SK-N-SH treated with all-trans-retinoic acid at 6 μM for 48 hours (cell line): ENCODE data around the gene CLSTN3.

Source experiments
- ARNTL ChIP-seq: fragments of 450-650 bp; formaldehyde crosslinking; IDR thresholded peaks from 2 replicates; pipeline ENCODE4 v1.5.0; 2020; ENCODE audit warnings: low read depth, mild to moderate bottlenecking, moderate library complexity, borderline replicate concordance
- GLIS3 ChIP-seq: fragments of 250-450 bp; sonication (Bioruptor Pico); IDR thresholded peaks from 2 replicates; pipeline ENCODE4 v1.5.0; 2020; ENCODE audit warnings: mild to moderate bottlenecking, moderate library complexity
- ISL1 ChIP-seq: fragments of 250-450 bp; sonication (Bioruptor Pico); IDR thresholded peaks from 2 replicates; pipeline ENCODE4 v2.1.2; 2022; ENCODE audit warnings: mild to moderate bottlenecking, moderate library complexity
- POU6F1 ChIP-seq: fragments of 250-450 bp; sonication (Bioruptor Pico); IDR thresholded peaks from 2 replicates; pipeline ENCODE4 v1.8.0; 2021; ENCODE audit warnings: low read depth, mild to moderate bottlenecking, moderate library complexity, borderline replicate concordance
- TSHZ2 ChIP-seq: fragments of 250-450 bp; sonication (Bioruptor Pico); IDR thresholded peaks from 2 replicates; pipeline ENCODE4 v1.5.0; 2020; ENCODE audit warnings: mild to moderate bottlenecking, moderate library complexity
- ZC3H10 ChIP-seq: fragments of 250-450 bp; sonication (Bioruptor Pico); IDR thresholded peaks from 2 replicates; pipeline ENCODE4 v1.5.1; 2021; ENCODE audit warnings: mild to moderate bottlenecking, moderate library complexity
- ZFP3 ChIP-seq: fragments of 250-450 bp; sonication (Bioruptor Pico); IDR thresholded peaks from 2 replicates; pipeline ENCODE4 v1.5.0; 2020; ENCODE audit warnings: mild to moderate bottlenecking, moderate library complexity
- ZFP30 ChIP-seq: fragments of 450-650 bp; formaldehyde crosslinking; IDR thresholded peaks from 2 replicates; pipeline ENCODE4 v1.5.0; 2022; ENCODE audit warnings: mild to moderate bottlenecking, moderate library complexity
- ZNF565 ChIP-seq: fragments of 450-650 bp; formaldehyde crosslinking; conservative IDR thresholded peaks from 2 replicates; pipeline ENCODE4 v1.5.0; 2020; ENCODE audit warnings: low read depth, mild to moderate bottlenecking, moderate library complexity
- ZNF70 ChIP-seq: fragments of 450-650 bp; formaldehyde crosslinking; IDR thresholded peaks from 2 replicates; pipeline ENCODE4 v1.5.0; 2020; ENCODE audit warnings: mild to moderate bottlenecking, moderate library complexity
- ZNF8 ChIP-seq: fragments of 450-650 bp; formaldehyde crosslinking; IDR thresholded peaks from 2 replicates; pipeline ENCODE4 v1.5.0; 2020; ENCODE audit warnings: mild to moderate bottlenecking, moderate library complexity

- TF ChIP-seq ZNF70 (no peak), ZFP30 (CRISPR knock-in tag) (no peak), ISL1 (CRISPR knock-in tag) (no peak), ZC3H10 (CRISPR knock-in tag) (no peak), TSHZ2 (CRISPR knock-in tag) (no peak), POU6F1 (no peak), ZNF565 (CRISPR knock-in tag) (no peak), ARNTL (CRISPR knock-in tag) (no peak), ZFP3 (CRISPR knock-in tag) (no peak), ZNF8 (CRISPR knock-in tag) (no peak), GLIS3 (no peak)
Measured at GRCh38 chr12:7121324-7121723, 8.8 kb upstream of the CLSTN3 start.
